NAMALWA (cell line): ENCODE results near the gene SLC35A3.
A peak's percentile ranks its signal among the peaks of the same experiment; 100 is the strongest.
"Not testable (repeated sequence)": the region's sequence is repeated elsewhere in the genome, so short reads cannot be mapped to it uniquely, and the experiment has no call there.

ENCODE experiments used
- DNase-seq: peaks from one replicate; pipeline ENCODE4 v3.0.0-alpha.2; 2015; ENCODE audit warnings: low spot score

Gene SLC35A3

DNA sequence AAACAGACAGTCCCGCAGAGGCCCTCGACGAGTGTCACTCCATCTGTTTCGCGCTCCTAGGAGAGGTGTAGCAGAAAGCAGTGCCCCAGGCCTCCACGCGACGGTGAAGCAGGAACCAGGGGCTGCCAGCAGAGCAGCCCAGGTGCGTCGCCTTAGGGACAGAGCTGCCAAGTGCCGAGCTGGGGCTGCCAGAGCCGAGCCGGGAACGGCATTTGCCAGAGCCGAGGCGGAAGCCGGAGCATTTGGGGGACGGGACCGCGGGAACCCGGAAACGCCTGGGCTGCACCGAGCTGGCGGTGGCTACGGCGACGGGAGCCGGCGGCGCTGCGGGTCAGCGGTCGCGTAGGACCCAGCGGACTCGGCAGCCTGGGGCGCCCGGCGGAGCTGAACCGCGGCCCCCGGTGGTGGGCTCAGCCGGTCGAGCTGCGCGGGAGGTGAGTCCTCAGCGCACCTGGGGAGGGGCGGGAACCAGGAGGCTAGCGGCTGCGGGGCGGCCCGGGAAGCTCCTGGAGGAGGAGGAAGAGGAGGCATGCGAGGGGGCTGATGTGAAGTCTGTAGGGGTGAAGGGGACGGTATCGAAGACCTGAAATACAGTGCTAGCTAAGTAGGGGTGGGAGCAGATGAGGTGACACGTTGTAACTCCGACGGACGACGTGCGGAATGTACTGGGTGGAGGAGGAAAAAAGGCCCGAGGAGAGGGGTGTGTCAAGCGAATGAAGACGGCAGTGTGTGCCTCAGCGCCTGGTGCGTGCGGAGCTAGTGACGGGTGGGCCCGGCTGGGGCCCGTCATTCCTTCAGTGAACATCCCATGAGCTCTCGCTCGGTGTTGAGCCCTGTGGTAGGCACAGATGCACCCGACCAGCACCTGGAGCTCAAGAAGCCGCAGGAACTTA lies at the start of gene SLC35A3:
Gene SLC35A3, plus strand, starts transcription at position 268 of the 893 bp plus-strand sequence. CDS start 23,559 bp downstream, outside the sequence.
- DNase-seq, result peak; percentile 82

DNA sequence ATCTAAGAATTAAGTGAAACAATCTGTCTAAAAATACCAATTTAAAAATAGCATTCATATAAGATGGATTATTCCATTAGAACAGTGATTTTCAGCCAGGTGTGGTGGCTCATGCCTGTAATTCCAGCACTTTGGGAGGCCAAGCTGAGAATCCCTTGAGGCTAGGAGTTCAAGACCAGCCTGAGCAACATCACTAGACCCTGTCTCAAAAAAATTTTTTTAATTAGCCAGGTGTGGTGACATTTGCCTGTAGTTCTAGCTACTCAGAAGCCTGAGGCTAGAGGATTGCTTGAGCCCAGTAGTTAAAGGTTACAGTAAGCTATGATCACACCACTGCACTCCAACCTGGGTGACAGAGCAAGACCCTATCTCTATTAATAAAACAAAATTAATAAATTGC lies 35.0 kb upstream of the SLC35A3 start:
- no peak for DNase-seq

DNA sequence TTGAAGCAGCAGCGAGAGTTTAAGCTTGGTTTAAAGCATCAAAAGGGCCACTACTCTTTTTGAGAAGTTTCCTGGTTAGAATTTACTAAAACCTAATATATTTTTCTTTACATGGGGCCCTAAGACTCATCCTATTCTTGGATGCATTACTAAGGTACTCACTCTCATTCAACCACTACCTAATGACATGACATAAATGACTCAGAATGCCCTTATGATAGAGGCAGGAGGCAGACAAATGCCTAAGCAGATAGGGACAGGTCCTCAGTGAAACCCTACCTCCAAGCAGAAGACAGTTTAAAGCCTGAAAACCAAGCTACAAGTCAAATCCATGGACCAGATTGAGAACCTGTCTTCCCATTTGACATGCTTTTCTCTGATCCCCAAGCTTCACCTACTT lies 34.3 kb upstream of the SLC35A3 start:
- no peak for DNase-seq

DNA sequence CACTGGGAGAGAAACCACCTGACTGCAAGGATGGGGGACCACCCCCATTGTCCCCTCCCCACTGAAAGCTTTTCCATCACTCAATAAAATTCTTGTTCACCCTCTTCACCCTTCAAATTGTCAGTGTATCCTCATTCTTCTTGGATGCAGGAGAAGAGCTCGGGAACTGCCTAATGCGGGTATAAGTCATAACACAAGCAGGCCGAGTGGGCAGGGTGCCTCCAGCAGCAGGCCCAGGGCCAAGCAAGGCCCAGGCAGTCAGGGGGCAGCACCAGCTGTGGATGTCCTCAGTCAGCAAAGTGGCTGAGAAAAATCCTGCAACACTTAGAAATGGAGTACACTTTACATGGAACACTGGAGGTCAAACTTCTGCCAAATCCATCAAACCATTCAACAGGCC lies 33.7 kb upstream of the SLC35A3 start:
- no peak for DNase-seq

DNA sequence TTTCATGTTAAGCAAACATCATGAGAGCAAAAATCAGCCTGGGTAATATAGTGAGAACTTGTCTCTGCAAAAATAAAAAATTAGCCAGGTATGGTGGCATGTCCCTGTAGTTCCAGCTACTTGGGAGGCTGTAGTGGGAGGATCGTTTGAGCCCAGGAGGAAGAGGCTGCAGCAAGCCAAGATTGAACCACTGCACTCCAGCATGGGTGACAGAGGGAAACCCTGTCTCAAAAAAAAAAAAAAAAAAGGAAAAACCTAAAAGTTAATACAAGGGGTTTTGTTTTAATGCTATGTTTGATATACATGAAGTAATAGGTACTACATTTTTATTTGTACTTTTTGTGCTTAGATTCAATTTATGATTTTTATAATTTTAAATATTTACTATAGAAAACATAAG lies 27.1 kb upstream of the SLC35A3 start:
- DNase-seq, result no peak

DNA sequence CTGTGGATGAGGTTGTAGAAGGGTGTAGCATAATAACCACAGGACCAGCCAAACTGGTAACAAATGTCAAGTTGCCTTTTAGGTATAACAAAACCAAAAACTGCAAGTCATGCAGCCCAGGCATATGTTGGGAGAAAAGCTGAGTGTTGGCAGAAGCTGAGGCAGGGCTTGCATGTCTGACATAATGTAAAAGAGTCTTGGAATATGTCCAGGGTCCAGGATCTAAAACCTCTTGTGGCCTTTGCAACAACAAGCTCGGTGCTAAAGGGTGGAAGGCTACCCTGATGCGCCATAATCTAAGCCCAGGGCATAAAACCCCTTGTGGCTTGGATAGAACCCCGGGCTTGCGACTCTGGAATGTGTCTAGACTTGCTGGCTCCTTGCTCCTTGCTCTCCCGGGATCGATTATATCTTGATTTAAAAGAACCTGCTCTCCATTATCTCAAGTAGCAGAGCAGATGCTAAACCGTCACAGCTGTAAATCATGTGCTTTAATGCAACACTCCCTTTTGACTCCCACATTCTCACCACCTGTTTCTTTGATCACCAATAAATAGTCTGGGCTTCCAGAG lies 26.5 kb upstream of the SLC35A3 start:
- no peak for DNase-seq

DNA sequence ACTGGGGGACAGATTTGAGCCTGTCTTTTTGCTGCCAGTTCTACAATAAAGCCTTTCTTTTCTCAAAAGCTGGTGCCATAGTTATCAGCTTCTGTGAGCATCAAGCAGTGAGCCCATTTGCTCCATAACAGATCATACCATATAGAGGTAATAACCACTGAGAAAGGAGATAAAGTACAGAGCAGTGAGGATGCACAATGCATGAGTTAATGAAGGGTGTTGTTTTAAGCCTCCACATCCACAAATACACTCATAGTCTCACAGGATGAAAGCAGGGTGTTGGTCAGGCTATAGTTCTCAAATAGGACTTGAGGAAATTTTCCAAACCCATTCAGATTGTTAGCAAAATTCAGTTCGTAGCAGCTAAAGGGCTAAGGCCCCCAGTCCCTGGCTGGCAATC lies 25.6 kb upstream of the SLC35A3 start:
- no peak for DNase-seq

DNA sequence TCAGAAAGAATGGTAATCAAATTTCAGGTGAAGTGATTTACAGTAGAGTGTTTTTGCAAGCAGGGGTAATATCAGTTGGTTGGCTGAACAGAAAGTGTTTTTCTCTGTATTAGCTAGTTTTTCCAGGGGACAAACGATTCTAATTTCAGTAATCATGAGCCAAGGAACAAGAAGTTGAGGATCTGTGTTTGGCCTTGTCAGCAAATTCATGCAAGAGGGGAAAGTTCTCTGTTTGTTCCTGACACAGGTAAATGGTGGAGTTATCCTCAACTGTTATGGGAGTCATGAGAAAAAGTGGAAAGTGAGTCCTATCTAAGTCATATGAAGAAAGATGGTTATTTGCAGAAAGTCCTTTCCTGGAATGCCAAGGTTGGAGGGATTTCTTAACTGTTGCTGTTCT lies 24.6 kb upstream of the SLC35A3 start:
- DNase-seq, result no peak

DNA sequence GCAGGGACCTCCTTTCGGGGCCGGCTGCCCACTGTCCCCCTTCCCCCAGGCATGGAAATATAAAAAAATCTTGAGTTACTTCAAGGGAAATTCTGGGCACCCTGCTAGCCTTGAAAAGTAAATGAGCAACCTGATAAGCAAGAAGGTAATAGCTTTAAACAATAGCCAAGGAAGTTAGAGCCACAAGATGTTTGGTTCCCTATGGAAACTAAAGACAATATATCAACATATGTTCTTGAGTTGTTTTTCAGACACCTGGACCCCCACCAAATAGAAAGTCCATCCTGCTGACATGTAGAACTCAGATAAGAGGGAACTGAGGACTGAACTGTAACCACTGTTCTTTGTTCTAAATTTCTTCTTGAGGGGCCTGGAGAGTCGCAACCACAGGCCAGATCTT lies 19.3 kb upstream of the SLC35A3 start:
- no peak for DNase-seq

DNA sequence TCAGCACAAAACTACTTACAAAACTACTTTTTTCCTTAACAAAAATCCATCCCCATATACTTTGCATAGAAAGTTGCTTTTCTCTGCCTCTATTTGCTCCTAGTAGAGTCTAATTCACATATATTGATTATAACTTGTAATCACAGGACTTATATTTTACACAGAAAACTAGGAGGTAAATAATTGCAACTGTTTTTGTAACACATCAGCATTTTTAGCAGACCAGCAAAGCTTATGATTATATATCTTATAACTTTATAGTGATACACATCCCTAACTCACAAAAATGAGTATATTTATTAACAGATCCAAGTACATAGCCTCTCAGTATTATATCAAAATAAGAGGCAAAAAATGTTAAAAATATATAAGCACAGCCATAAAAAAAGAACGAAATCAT lies 17.3 kb upstream of the SLC35A3 start:
- DNase-seq, result no peak

DNA sequence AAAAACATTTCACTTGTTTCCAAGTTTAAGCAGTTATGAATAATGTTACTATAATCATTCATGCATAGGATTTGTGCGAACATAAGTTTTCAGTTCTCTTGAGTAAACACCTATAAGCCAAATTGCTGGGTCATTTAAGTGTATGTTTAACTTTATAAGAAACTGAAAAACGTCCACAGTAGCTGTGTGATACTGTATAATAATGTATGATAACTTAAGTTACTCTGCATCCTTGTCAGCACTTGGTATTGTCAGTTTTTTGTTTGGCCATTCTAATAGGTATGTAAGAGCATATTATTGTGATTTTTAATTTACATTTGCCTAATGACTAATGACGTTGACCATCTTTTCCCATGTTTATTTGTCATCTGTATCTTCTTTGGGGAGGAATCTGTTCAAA lies 14.4 kb upstream of the SLC35A3 start:
- no peak for DNase-seq

DNA sequence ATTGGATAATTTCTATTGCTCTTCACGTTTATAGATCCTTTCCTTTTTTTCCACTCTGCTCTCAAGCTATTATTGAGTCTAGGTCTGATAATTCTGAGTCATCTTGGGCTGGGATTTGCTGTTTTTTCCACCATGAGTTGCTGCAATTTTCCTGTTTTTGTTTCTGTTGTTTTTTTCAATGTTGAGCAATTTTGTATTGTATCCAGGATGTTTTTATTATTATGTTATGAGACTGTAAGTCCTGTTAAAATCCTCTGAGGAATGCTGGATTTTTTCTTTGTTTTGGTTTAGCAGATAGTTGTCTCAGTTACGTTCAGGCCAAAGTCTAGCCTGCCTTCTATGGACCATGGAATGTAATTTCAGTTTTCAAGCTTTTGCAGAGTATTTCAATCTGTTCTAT lies 13.0 kb upstream of the SLC35A3 start:
- DNase-seq, result no peak

DNA sequence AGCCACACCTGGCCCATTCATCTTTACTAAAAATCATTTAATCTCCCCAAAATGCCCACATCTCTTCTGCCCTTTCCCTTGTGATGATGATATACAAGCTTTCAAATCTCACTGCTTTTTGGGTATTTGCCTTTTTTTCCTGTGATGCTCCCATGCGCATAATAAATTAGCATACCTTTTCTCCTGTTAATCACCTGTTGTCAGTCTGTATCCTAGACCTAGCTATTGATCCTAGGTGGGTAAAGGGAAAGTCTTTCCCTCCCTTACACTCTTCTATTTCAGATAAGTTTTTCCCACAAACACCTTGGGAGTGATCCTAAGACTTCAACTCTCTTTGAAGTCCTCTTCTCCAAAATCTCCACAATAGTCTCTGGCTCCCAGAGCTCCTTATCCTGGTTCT lies 12.0 kb upstream of the SLC35A3 start:
- no peak for DNase-seq

DNA sequence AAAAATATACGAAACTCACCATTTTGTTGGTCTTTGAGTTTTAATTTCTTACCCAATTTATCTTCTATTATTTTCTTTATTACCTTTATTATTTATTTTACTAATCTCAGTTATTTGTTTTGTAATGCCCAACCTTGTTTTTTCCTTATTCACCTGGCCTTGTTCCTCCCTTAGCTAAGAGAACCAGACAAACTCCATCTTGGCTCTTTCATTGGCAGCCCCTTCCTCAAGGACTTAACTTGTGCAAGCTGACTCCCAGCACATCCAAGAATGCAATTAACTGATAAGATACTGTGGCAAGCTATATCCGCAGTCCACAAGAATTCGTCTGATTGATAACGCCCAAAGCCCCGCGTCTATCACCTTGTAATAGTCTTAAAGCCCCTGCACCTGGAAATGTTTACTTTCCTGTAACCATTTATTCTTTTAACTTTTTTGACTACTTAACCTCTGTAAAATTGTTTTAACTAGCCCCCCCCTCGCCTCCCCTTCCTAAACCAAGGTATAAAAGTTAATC lies 10.5 kb upstream of the SLC35A3 start:
- not testable (repeated sequence) for DNase-seq

DNA sequence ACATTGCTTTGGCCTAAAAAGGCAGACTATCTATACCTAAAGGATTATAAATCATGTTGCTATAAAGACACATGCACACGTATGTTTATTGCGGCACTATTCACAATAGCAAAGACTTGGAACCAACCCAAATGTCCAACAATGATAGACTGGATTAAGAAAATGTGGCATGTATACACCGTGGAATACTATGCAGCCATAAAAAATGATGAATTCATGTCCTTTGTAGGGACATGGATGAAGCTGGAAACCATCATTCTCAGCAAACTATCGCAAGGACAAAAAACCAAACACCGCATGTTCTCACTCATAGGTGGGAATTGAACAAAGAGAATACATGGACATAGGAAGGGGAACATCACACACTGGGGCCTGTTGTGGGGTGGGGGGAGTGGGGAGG lies 9.5 kb upstream of the SLC35A3 start:
- not testable (repeated sequence) for DNase-seq

DNA sequence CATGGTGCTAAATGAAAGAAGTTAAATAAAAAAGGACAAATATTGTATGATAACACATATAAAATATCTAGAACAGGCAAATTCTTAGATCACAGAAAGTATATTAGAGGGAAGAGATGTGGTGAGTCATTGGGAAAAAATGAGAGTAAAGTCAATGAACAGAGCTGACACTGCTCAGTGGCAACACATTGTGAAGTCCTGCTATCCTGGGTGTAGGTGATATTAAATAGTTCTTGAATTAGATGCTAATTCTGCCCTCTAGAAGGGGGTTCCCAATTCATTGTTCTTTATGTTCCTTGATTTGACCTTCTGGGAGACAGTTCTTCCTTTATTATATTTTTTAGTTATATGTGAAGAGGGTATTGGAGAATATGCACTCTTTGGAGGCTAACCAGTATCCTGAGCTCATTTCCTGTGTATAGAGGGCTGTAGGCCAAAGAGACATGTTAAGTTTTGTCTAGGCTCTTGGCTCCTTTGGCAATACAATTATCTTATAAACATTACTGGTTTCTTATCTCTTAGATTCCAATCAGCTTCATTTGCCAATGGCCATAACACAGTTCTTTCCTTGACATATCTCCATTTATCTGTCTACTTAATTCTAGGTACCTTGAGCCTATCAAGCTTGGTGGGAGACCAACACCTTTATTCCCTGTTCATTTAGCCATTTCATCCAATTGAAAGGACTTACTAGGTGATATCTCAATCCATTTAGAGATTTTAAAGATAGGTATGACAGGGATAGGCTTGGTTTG lies 6.6 kb upstream of the SLC35A3 start:
- DNase-seq, result no peak

DNA sequence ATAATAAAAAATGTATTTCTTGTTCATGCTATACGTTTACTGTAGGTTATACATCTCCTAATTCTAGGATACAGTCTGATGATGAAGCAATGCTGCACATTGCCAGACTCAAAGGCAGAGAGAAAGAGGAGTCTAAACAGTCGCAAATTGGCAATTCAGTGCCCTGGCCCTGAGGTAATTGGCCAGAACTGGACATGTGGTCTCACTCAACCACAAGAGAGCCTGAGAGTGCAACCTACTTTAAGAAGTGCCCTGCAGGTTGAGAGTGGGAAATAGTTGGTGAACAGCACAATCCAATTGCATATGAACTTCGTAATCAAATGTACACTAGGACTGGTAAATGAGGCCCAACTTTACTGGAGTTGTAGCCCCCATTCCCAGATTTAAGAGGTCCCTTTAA lies 5.0 kb upstream of the SLC35A3 start:
- no peak for DNase-seq

DNA sequence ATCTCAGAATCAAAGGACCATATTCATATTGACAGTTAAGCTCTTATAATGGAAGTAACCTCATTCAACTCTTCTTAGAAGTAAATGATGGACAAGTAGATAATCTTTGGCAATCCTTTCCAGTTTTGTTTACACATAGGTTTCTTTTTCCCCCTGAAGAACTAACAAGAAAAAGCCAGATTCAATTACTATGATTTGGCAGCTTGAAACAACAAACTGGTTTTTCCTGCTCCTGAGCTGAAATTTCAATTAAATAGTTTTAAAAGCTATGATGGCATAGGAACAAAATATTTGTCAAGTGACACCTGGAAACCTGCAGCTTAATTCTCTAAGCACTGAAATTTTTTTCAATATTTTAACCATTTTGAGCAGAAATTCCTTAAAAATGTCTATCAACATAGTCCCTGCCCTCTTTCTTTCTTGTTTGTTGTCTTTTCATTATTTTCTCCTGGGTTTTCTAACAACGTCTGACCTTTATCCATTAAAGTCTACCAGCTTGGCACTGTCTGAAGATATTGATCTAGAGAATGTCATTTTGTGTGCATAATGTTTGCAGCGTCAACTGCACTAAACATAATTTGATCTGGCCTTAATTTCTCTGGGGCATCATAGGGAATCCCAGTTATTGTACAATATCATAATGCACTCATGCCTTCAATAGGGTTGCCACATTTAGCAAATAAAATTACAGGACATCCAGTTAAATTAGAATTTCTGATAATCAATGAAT lies 4.0 kb upstream of the SLC35A3 start:
- DNase-seq, result no peak

DNA sequence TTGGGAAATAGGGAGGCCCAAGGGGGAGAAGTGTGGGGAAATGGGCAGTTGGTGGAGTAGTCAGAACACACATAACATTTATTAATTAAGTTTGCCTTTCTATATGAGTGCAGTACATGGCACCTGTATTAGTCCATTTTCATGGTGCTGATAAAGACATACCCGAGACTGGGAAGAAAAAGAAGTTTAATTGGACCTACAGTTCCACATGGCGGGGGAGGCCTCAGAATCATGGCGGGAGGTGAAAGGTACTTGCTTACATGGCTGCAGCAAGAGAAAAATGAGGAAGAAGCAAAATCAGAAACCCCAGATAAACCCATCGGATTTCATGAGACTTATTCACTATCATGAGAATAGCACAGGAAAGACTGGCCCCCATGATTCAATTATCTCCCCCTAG lies 1.6 kb upstream of the SLC35A3 start:
- DNase-seq, result no peak

DNA sequence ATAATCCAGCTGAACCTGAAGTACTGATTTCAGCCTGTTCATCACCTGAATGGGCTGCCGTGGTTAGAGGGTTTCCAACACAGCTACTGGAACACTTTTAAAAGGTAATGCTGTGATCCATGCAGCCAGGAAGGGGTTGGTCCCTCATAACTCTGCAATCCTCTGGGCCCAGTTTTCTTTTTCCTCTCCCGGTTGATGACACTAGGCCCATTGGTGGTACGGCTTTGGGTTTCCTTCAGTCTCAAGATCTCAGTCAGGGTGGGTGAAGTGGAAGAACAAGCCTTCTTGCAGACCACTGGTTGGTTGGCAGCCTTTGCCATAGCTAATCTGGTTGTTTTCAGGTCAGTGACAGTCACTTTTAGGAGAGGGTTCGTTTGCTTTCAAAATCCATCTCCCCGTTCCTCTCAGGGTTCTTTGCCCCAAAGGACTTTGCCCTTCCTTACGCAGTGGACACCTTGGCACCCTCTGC lies 502 bp upstream of the SLC35A3 start:
- DNase-seq, result no peak

DNA sequence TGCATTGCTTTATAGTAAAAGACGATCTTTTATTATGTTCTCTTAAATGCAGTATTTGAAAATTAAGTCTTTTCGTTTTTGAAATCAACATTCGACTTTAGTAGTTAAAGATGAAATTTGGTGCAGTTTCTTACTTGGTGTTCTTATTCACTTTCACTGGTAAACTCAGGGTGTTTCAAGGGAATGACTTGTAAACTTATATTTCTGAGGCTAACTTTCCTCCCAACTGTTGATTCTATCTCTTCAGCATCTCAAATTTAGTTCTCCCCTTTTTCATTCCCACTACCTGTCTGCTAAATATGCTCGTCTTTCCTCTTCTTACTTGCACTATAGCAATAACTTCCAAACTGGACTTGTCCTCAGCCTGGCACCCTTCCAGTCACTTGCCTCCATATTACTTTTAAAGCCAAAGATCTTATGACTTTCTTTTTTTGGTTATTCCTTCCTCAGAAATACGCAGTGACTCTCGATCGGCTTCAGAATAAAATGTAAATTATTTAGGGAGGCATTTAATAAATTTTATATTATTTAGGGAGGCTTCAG lies 988 bp downstream of the SLC35A3 start:
- no peak for DNase-seq

DNA sequence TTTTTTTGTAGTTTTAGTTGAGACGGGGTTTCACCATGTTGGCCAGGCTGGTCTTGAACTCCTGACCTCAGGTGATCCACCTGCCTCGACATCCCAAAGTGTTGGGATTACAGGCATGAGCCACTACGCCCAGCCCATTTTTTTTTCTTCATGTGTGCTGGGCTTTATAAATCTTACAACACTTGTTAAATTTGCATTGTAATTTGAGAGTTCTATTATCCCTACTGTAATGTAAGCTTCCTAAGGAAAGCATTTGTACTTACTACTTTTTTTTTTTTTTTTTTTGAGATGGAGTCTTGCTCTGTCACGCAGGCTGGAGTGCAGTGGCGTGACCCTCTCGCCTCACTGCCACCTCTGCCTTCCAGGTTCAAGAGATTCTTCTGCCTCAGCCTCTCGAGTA lies 2.3 kb downstream of the SLC35A3 start:
- not testable (repeated sequence) for DNase-seq
